ENCODE results near the gene DOCK4.

- TF ChIP-seq, protein P1, sequence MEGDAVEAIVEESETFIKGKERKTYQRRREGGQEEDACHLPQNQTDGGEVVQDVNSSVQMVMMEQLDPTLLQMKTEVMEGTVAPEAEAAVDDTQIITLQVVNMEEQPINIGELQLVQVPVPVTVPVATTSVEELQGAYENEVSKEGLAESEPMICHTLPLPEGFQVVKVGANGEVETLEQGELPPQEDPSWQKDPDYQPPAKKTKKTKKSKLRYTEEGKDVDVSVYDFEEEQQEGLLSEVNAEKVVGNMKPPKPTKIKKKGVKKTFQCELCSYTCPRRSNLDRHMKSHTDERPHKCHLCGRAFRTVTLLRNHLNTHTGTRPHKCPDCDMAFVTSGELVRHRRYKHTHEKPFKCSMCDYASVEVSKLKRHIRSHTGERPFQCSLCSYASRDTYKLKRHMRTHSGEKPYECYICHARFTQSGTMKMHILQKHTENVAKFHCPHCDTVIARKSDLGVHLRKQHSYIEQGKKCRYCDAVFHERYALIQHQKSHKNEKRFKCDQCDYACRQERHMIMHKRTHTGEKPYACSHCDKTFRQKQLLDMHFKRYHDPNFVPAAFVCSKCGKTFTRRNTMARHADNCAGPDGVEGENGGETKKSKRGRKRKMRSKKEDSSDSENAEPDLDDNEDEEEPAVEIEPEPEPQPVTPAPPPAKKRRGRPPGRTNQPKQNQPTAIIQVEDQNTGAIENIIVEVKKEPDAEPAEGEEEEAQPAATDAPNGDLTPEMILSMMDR (conservative IDR thresholded peaks at IDR 0.05 in 1 of 2, IDR thresholded peaks at IDR 0.05 in 1 of 2; ENCODE audit: extremely low read depth in 1 of 2, insufficient read depth in 1 of 2, low read depth in 1 of 2, low read length in 2 of 2): no peak
- no peak for TF ChIP-seq EZH2 (IDR thresholded peaks at IDR 0.05; ENCODE audit: borderline replicate concordance, low read length)
Observed at GRCh38 chr7:112193915-112194502, 12.2 kb downstream of the DOCK4 start.

Measured in mammary epithelial cell (primary cell).